ENCODE measurements around the gene CYFIP1.

The CYFIP1 gene

DNA sequence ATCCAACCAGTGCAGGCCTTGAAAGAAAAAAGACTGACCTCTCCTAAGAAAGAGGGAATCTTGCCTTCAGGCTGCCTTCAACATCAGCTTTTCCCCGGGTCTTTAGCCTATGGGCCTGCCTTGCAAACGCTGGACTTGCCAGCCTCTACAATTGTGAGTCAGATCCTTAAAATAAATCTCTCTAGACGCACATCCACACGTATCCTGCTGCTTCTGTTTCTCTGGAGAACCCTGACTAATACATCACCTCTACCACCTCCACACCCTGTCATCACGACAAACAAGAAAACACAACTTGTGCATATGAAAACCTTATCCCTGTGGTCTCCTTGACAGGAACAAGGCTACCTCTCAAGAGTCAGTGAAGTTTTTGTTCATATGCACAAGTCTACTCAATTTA, 11.8 kb downstream of the CYFIP1 start:
- DNase-seq (ENCODE audit: low spot score): no peak

DNA sequence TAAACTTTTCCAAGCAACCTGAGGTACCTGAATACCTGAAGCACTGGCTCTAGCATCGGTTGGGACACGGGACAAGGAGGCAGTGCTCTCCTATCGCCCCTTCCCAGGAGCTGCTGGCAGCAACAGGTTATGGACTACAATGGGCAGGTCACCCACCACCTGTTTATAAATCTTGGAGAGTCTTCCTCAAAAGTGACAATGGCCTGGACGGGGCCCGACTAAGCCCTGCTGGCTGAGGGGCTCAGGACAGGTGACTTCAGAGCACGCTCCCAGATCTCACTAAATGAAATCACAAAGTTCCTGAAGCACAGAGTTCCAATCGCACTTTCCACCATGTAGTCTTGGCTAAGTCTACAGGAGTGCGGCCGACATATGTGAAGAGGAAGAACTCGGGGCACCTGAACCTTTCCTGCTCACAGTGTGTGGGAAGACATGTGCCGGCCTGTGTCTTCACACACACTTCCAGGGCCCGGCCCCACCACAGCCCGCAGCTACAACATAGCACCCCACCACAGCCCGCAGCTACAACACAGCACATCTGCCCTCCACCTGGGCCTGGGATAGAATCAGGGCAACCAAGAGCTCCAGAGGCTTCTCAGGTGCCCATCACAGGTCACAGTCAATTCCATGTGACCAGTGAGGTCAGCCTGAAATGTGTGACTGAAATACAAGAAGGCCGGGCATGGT, 12.9 kb downstream of the CYFIP1 start:
- no peak for DNase-seq (ENCODE audit: low spot score)

DNA sequence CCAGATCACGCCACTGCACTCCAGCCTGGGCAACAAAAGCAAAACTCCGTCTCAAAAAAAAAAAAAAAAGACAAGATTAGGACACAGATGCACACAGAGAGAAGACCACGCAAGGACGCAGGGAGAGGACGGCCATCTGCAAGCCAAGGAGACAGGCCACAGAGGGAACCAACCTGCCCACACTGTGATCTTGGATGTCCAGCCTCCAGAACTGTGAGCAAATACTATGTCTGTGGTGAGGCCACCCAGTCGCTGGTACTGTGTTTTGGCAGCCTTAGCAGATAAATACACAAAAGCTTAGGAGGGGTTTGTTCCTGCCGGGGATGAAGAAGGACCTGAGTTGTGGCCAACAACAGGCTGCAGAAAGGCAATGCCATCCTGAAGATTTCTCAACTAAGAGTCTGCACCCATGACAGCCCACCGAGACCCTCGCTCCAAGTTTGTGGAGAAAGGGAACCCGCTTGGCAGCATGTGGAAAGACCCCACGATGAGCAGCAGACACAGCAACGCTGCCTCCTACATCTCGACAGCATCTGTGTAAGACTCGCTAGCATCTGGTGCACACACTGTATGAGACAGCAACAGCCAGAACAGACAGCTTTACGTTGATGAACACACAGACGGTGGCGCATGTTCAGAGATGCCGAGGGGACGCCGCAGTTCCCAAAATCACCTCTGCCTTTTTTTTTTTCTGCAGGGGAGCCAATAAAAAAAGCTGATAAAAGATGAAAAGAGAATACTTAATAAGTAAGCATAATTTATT, 13.7 kb downstream of the CYFIP1 start:
- no peak for DNase-seq (ENCODE audit: low spot score)

DNA sequence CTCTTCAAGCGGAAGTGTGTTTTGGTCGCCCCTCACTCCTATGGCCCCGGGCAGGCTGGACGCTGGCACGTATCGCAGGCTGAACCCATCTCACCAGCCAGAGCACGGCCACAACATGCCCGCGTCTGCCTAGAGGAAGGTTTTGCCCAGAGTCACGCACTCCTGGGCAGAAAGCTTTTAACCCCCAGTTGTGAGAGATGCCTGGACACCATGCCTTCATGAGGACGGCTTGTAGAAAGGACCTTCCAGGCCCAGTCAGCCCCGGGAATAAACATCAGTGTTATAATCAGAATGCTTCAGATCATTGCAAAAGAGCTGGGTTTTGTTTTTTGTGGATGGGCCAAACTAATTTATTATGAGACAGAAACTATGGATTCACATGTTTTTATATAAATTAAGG, 16.5 kb downstream of the CYFIP1 start:
- DNase-seq (ENCODE audit: low spot score): no peak

DNA sequence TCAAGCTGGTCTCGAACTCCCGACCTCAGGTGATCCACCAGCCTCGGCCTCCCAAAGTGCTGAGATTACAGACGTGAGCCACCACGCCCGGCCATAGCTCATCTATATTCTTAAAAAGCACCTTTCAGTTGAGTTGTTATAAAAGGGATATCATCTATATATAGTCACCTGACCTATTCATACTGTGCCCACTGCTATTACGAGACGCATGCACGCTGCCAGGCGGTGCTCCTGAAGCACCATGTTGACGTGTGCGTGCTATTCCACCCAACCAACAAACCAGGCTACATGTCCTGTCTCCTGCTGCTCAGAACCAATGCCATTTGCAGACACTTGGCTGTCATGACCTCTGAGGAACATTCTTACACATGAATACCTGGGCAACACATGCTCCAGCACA, 17.6 kb downstream of the CYFIP1 start:
- DNase-seq (ENCODE audit: low spot score): no peak

DNA sequence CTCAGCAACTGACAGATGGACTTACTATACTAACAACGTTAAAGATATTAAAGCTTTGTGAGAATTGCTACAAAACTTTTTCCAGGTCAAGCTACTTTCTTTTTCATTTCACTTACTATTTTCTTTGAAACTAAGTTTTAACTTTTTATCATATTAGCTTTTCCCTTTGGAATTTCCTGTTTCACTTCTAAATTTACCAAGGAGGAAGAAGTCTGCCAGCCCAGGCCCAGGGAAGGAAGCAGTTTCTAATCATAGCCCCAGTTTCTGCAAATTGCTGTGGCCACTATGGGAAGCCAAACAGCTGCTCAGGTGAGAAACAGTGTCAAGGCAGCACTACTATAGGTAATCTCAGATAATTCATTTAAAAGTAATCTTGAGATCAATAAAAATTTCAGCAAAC, 18.4 kb downstream of the CYFIP1 start:
- DNase-seq (ENCODE audit: low spot score): no peak

DNA sequence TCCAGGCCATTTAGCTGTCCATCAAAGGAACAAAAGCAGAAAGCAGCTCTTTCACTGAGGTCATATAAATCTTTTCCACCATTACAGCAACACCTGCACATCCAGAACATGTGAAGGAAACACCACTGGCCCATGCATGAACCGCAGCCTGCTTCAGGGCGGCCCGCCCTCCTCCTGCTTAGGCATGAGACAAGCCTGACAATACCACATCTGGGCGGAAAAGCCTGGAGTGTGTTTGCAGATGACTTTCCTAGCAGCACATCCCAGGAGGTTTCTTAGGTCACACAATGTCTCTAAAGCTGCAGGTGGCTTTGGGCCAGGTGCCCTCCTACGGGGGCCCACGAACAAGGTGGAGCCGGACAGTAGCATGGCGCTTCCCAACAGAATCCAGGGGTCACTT, 19.6 kb downstream of the CYFIP1 start:
- no peak for DNase-seq (ENCODE audit: low spot score)

DNA sequence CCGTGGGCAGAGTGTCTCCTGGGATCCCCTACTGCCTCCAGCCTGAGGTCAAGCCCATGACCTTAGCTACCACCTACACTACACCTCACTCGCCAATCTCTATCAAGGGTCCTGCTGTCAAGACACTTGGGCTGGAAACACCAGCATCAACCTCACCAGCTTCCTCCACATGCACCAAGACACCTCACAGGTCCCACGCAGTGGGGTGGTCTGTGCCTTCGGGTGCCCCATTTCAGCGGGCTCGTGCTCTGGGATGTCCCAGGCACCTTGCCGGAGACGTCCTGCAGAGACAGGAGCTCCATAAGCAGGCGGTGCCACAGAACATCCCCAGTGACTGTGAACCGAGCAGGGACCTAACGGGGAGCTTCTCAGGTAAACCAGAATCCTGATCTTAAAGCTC, 20.0 kb downstream of the CYFIP1 start:
- DNase-seq (ENCODE audit: low spot score): no peak

DNA sequence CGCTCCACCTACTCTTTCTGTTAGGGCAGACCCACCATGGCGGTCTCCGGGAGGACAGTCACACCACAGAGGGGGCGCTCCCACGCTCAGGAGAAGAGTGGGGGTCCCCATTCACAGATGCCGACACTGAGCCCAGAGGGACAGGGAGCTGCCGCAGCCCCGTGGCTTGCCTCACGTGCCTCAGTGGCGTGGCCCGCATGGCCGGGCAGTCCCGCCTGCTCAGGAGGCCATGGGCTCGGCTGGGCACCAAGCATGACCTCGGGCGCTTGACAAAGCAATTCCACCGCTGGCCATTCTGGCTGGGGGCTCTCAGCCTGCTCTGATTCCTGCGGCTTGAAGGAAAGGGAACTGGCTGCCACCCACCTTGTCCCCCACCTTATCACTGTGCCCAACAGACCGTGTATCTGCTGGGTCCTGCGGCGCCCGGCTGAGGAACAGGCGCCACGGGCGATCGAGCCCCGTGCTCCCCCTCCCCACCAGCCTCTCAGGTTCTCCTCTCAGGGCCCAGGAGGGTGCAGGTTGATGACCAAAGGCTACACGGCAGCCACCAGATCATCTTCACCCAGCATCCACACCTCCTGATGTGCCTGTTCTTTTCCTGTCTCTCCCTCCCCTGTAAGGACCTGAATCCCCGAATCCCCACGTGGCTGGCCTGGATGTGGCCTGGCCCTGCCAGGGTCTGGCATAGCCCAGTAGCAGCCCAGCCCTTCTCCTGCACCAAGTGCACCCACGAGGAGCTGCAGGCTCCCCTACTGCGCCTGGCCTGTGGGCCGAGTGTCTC, 20.7 kb downstream of the CYFIP1 start:
- DNase-seq (ENCODE audit: low spot score): no peak

DNA sequence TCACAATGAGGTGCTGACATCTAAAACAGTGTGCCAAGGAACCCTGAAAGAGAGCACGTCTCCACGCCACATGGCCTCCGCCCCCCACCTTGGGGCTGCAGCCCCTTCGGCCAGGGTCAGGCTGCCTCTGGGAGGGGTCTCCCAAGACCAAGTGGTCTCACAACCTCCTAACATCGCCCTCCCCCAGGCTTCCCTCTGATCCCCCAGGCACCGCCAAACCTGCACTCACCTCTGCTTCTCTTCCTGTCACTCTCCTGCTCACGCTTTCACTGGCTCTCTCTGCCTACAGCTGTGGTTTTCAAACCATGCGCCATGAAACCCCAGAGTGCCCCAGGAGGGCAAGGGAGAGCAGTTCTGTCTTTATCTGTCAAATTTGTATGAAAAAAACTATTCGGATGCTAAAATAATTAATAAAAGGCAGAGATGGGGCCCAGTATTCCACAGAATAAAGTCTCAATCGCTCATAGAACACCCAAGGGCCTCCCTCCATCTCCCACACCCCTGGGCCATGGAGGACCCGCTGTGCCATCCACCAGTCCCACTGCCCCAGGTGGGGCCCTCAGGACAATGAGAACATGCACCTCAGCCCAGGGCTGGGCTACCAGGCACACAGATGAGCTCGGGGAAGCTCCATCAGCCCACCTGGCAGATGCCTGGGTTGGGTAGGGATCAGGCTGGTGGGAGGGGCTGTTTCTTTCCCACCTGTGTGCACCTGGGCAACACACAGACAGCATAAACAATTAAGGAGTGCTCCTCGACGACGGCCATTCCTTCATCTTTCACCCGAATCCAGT, 21.5 kb downstream of the CYFIP1 start:
- no peak for DNase-seq (ENCODE audit: low spot score)

DNA sequence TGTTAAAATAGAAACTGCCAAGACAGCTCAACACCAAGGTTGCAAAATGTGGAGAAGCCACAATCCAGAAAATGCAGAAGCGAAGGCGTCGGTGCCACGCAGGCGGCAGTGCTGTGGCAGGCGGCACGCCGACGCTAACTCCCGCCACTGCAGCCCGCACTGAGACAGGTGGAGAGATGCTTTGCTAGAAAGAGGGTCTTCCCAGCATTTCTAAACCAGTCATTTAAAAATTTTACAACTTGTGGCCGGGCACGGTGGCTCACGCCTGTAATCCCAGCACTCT, 23.2 kb downstream of the CYFIP1 start:
- DNase-seq (ENCODE audit: low spot score): no peak

DNA sequence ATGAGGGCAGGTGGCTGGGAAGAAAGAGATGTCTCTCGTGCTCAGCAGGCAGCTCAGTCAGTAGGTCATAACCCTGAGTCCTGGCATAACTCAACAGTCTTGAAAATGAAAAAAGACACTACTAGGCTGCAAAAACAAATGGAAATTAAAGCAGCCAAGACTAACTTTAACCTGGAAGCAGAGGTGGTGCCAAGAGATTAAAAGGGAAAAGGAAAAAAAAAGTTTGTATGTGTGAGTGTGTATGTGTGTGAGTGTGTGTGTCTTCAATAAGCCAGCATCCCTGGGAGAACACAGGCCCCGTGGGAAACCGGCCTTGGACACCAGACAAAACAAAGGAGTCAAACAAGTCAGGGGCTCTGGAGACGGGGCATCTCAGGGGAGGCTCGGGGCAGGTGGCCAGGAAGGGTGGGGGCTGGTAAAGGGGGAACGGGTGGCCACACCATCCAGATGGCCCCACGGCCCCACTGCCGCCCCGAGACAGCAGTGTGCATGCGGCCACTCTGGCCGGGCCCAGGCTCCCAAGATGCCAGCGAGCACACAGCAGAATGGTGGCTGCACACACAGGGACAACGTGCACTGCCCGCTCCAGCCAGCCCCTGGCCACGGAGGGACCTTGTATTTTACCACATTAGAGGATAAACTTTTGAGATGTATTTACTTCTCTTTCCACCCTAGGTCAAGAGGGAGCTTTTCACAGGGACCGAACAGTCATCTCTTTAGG, 23.8 kb downstream of the CYFIP1 start:
- DNase-seq (ENCODE audit: low spot score): no peak

DNA sequence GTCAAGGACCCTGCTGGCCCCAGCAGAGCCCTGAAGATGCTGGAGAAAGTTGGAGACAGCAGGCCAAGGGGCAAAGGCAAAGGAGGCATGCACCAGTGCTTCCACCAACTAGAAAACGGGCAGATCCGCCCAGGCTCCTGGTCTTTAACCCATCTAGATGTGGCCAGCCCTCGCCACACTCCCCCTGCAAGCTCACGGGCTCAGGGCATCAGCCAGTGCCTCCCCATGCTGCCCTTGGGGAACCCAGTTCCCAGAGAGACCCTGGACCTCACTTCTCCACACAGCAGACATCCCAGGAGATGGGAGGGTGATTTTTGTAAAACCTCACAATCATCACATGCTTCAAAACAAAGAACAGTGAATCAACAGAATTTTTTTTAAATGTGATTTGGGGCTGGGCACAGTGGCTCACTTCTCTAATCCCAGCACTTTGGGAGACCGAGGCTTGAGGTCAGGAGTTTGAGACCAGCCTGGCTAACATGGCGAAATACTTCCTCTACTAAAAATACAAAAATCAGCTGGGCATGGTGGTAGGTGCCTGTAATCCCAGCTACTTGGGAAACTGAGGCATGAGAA, 24.5 kb downstream of the CYFIP1 start:
- no peak for DNase-seq (ENCODE audit: low spot score)

DNA sequence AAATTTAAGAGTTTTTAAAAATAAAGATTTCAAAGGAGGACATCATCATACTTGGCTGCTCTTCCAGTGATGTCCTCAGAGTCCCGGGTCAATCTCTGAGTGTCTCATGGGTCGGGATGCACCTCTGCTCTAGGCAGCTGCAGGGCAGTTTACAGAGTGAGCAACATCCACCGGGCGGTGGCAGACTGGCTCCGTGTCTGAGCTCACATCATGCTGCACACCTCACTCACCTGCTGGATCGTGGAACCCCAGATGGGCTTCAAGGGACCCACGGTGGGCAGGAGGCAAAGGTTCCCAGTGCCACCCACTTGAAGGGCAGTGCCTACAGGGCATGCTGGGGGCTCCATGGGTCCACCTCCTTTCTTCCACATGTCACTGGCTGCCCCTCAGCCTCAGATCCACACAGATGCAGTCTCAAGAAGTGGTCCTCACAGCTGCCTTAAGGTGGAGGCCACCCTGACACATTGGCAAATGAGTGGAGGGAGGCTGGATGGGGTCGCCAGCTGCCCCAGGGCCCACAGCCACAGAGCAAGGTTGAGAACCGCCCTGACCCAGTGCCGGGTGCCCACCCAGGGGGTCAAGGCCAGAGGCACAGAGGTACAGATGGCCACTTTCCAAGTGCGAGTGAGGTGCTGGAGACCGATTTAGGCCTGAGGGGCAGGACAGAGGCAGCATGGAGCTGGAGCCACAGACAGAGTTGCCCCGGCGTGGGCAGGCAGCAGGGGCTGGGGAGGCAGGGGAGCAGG, 25.2 kb downstream of the CYFIP1 start:
- no peak for DNase-seq (ENCODE audit: low spot score)

DNA sequence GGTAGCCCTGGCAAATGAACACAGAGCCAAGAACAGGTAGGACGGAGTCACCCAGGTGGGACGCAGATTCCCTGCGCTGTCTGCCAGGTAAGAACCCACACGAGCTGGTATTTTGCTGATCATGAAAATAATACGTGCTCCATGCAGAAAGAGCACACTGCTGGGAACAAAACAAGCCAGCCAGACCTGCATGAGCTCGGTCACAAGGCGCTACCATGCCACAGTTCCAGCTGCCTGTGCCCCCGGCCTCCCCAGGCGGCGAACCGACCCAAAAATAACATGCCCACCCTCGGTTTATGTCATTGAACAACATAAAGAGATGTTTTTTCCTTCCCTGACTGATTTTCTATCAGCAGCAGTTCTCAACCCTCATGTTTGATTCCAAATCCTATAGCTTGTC, 25.8 kb downstream of the CYFIP1 start:
- DNase-seq (ENCODE audit: low spot score): no peak

DNA sequence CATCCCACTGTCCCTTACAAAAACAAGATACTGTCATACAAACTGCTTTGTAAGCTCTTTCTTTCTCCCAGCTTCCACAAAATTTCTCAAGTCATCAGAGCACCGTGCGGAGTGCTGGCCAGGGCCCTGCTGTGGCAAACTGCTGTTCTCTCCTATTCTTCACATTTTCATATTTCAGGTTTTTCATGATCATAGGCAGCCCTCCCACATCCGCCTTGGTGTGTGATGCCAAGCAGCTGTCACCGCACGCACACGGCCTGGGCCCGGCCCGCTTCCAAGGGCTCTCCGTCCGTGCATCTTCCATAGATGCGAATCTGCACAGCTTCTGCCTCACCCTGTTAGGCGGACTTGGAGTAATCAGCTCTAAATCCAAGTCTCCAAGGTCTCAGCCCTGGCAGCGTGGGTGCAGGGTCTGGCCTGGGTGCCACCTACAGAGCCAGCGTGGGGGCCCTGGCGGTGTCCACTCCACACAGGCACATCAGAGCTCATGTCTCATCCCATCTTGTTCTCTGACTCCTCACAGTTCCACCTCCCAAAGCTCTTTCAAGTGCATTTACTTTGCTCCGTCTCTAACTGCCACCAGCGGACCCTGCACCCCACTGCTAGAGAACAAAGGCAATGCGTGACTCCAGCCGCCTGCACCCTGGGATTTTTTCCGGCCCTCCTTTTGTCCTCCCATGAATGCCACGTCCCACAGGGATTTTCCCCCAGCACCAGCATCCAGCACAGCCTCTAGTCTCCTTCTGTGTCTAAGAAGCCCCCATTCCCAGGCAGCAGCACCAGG, 27.2 kb downstream of the CYFIP1 start:
- no peak for DNase-seq (ENCODE audit: low spot score)

DNA sequence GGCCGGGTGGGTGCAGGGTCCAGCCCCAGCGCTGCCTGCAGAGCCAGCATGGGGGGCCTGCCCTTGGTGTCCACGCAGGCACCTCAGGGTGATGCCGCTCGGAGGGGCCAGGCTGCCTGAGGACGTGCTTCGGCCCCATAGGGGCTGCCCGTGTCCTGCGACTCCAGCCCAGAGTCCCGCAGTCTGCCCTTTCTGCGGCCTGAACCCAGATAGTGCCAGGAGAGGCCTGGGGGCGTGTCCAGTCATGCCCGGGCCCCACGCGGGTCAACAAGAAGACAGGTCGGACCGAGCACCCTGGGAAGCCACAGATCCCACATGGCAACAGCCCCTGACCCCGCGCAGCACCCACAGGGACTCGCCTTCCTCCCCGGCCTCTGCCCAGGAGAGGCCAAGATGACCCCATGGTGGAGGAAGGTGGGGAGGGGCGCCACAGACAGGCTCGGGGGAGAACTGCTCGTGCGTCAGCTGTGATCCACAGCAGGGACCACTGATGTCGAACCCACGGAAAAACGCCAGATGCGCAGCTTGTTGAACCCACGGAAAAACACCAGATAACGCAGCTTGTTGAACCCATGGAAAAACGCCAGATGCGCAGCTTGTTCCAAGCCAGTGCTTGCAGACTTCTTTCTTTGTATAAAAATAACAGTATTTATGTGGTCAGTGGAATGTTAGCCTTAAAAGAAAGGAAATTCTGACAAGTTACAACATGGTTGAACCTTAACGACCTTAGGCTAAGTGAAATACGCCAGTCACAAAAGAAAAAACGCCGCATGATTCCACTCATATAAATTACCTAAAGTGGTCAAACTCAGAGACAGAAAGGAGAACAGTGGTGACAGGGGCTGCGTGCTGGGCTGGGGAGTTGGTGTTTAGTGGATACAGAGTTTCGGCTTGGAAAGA, 28.5 kb downstream of the CYFIP1 start:
- no peak for DNase-seq (ENCODE audit: low spot score)

DNA sequence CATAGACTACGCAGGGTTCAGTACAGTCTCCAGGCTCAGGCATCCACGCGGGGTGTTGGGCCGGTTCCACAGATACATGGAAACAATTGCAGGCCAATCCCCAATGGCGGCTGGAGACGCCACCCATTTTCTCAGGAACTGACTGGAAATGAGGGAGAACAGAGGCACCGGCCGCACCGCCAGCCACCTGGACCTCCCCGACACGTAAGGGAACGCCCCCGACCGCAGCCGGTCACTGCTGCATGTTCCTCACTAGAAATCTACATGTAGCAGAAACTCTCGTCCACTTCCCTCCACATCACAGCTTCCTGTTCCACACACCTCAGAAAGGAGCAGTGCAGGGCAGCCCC, 29.2 kb downstream of the CYFIP1 start:
- no peak for DNase-seq (ENCODE audit: low spot score)
